Keratinocyte (primary cell): ENCODE results near the gene NXPH4. TPM values are rescaled to one million over a fixed set of nuclear protein-coding genes. Genes with fewer than 3 reads are reported as not detected.

Source experiments
- DNase-seq: peaks from one replicate; pipeline ENCODE4 v3.0.0-alpha.2; 2011; ENCODE audit warnings: low read depth, missing footprints, low spot score
- FAIRE-seq: peaks from 2 replicates; lab custom pipeline; 2011; peaks lifted over from hg19 to GRCh38; lab: Jason Lieb, UNC
- H2AFZ ChIP-seq: 2 replicates; pipeline ENCODE4 v1.6.0; 2012; ENCODE audit warnings: low read length, control low read depth, inconsistent platforms; ENCODE audit not compliant: control insufficient read depth
- H3K27ac ChIP-seq: 2 replicates; pipeline ENCODE4 v1.5.1; 2011; ENCODE audit warnings: low read length; ENCODE audit not compliant: control insufficient read depth, insufficient read depth
- H3K27me3 ChIP-seq: 3 replicates; pipeline ENCODE4 v1.6.0; 2011; ENCODE audit warnings: low read length; ENCODE audit not compliant: control insufficient read depth, insufficient read depth; ENCODE audit errors: extremely low read depth
- H3K36me3 ChIP-seq, 2 experiments: 2 replicates in 1 of 2; 3 replicates in 1 of 2; pipeline ENCODE4 v1.5.1; 2011; ENCODE audit warnings: low read length in 2 of 2, mild to moderate bottlenecking in 1 of 2; ENCODE audit not compliant: control insufficient read depth in 2 of 2, insufficient read depth in 2 of 2; ENCODE audit errors: extremely low read depth in 1 of 2
- H3K4me1 ChIP-seq: 3 replicates; pipeline ENCODE4 v1.5.1; 2011; ENCODE audit warnings: low read length; ENCODE audit not compliant: control insufficient read depth, insufficient read depth; ENCODE audit errors: extremely low read depth
- H3K4me2 ChIP-seq: 3 replicates; pipeline ENCODE4 v1.6.0; 2011; ENCODE audit warnings: low read depth, low read length; ENCODE audit not compliant: control insufficient read depth, insufficient read depth; ENCODE audit errors: extremely low read depth
- H3K4me3 ChIP-seq, 3 experiments: fragments of 200-600 bp in 1 of 3; sonication (generic) in 1 of 3; 2 replicates in 2 of 3; 3 replicates in 1 of 3; pipeline ENCODE4 v1.5.1; 2011 to 2016; ENCODE audit warnings: low read length in 3 of 3, mild to moderate bottlenecking in 3 of 3, control low read depth in 2 of 3, inconsistent platforms in 1 of 3, low read depth in 1 of 3, mixed read lengths in 1 of 3, mixed run types in 1 of 3, moderate library complexity in 1 of 3; ENCODE audit not compliant: control insufficient read depth in 2 of 3, insufficient read depth in 2 of 3; ENCODE audit errors: extremely low read depth in 1 of 3
- H3K79me2 ChIP-seq: 2 replicates; pipeline ENCODE4 v1.6.0; 2012; ENCODE audit warnings: low read length; ENCODE audit not compliant: control insufficient read depth, insufficient read depth
- H3K9ac ChIP-seq: 3 replicates; pipeline ENCODE4 v1.6.0; 2011; ENCODE audit warnings: low read length; ENCODE audit not compliant: control insufficient read depth, insufficient read depth; ENCODE audit errors: extremely low read depth
- H3K9me1 ChIP-seq: 3 replicates; pipeline ENCODE4 v1.6.0; 2011; ENCODE audit warnings: low read length; ENCODE audit not compliant: control insufficient read depth, insufficient read depth; ENCODE audit errors: extremely low read depth
- H3K9me3 ChIP-seq: 2 replicates; pipeline ENCODE4 v1.5.1; 2012; ENCODE audit warnings: low read depth, low read length; ENCODE audit not compliant: control insufficient read depth
- H4K20me1 ChIP-seq: 3 replicates; pipeline ENCODE4 v1.6.0; 2011; ENCODE audit warnings: low read length; ENCODE audit not compliant: control insufficient read depth, insufficient read depth; ENCODE audit errors: extremely low read depth
- CTCF ChIP-seq, 3 experiments: IDR thresholded peaks in 1 of 3; conservative IDR thresholded peaks in 1 of 3; optimal IDR thresholded peaks in 1 of 3; 2 replicates in 2 of 3; 3 replicates in 1 of 3; pipeline versions ENCODE3 to v1.5.1; 2011; ENCODE audit warnings: low read length in 3 of 3, mild to moderate bottlenecking in 3 of 3, moderate library complexity in 2 of 3, control low read depth in 1 of 3, inconsistent platforms in 1 of 3; ENCODE audit not compliant: insufficient read depth in 2 of 3; ENCODE audit errors: extremely low read depth in 1 of 3
- EZH2 ChIP-seq: IDR thresholded peaks from one replicate; pipeline ENCODE4 v1.6.1; 2012; ENCODE audit warnings: inconsistent platforms, mild to moderate bottlenecking, low read length, moderate library complexity
- dilution Hi-C: fragments of 300-500 bp; cut with MboI; formaldehyde crosslinking; loops from one replicate; pipeline ENCODE4 v1.7.0; 2020; ENCODE audit warnings: low sequenced_read_pairs; ENCODE audit not compliant: extremely low pct_ligation_motif_present
- polyA plus RNA-seq, 5 experiments: library from polyadenylated mRNA; depleted of rRNA in 3 of 5; stranded (reverse) in 3 of 5; stranded (forward) in 1 of 5; unstranded in 1 of 5; fragments of >200 nt; gene quantifications; 1 replicate in 1 of 5; 2 replicates in 3 of 5; 3 replicates in 1 of 5; pipeline versions ENCODE4 v1.2.1 to v1.2.3, GENCODE V29; 2011 to 2012; ENCODE audit warnings: missing spikeins in 2 of 5, low read depth in 1 of 5, low replicate concordance in 1 of 5

The NXPH4 gene
- polyA plus RNA-seq, 1 donor (not counting 4 experiments of a cell fraction or from before 2014, with no cell fraction given), result 0.97 TPM

DNA sequence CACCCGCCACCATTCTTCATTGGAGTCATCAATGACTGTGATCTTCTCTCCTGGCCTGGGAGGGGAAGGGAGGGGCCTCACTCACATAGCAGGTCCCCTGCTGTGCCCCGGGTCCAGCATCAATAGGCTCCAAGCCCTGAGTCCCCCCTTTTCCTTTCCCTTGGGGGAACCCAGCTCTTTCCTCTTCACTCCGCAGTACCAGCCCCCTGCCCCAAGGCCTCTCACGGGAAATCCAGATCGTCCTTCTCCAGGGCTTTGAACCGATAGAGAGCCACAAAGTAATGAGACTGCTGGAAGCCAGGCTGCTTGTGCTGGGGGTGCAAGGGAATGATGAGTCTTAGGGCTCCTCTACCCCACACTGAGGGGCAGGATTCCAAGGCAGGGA is 27.7 kb downstream of the NXPH4 start:
- Histone ChIP-seq H3K36me3 (peaks cover 0 to 3% of the 10 kb centered on the region in 2 experiments), H3K4me1 (peaks cover 26% of the 10 kb centered on the region), H3K9me1 (no peaks in the 10 kb centered on the region), H3K79me2 (no peaks in the 10 kb centered on the region), H3K4me3 (no peak overlapping the region), H3K27me3 (peaks cover 51% of the 10 kb centered on the region), H3K9ac (no peak overlapping the region), H2AFZ (no peak overlapping the region), H3K4me2 (no peak overlapping the region), H3K9me3 (no peaks in the 10 kb centered on the region), H3K27ac (no peak overlapping the region), H4K20me1 (no peaks in the 10 kb centered on the region)
- TF ChIP-seq CTCF (optimal IDR thresholded peaks at IDR 0.05 in 1 of 3, IDR thresholded peaks at IDR 0.05 in 1 of 3, conservative IDR thresholded peaks at IDR 0.05 in 1 of 3; ENCODE audit: extremely low read depth in 1 of 3, insufficient read depth in 2 of 3, low read length in 3 of 3), result no peak
- no peak for TF ChIP-seq EZH2
- FAIRE-seq, result no peak
- dilution Hi-C loops, result no loop called here
- no peak for DNase-seq

DNA sequence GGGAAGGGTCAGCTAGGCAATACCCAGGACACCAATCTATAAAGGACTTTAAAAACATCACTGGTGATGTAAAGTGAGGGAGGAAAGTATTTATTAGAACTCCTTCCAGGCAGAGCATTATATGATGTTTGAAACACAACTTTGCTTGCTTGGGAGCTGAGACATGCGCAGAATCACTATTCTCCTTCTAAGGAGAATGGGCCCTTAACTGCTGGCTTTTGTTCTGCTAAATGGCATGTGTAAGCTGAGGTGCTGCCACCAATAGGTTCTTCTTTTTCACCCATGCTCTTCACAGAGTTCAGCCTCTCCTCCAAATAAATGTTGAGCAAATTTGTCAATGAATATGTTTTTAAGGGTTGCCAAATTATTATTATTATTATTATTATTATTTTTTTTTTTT is 30.4 kb downstream of the NXPH4 start:
- H3K4me2 ChIP-seq, result no peak overlapping the region
- no peak overlapping the region for H3K27ac ChIP-seq
- dilution Hi-C loops, result no loop called here
- no peaks in the 10 kb centered on the region for H4K20me1 ChIP-seq
- H3K4me1 ChIP-seq, result peaks cover 12% of the 10 kb centered on the region
- no peak overlapping the region for H3K9ac ChIP-seq
- no peak for FAIRE-seq
- DNase-seq, result no peak
- H3K27me3 ChIP-seq, result peaks cover 24% of the 10 kb centered on the region
- H3K36me3 ChIP-seq, result peaks cover 0 to 3% of the 10 kb centered on the region in 2 experiments
- H3K9me1 ChIP-seq, result no peaks in the 10 kb centered on the region
- H3K9me3 ChIP-seq, result no peaks in the 10 kb centered on the region
- no peak overlapping the region for H2AFZ ChIP-seq
- no peak overlapping the region for H3K4me3 ChIP-seq
- H3K79me2 ChIP-seq, result no peaks in the 10 kb centered on the region
- TF ChIP-seq EZH2 (no peak), CTCF (optimal IDR thresholded peaks at IDR 0.05 in 1 of 3, IDR thresholded peaks at IDR 0.05 in 1 of 3, conservative IDR thresholded peaks at IDR 0.05 in 1 of 3; ENCODE audit: extremely low read depth in 1 of 3, insufficient read depth in 2 of 3, low read length in 3 of 3) (no peak)
